ENCODE results near the gene AUTS2.
A peak's percentile ranks its signal among the peaks of the same experiment; 100 is the strongest.

AUTS2 gene

GRCh38 chr7:69714886-69715576, 116.8 kb downstream of the AUTS2 start:
- DNase-seq (ENCODE audit: insufficient read length, low spot score) = no peak
- TF ChIP-seq PAX5 (IDR thresholded peaks at IDR 0.05; ENCODE audit: insufficient read depth, low read length, severe bottlenecking) = no peak
- no peak for FAIRE-seq

- DNase-seq (ENCODE audit: insufficient read length, low spot score) (no peak), FAIRE-seq (peak; percentile 40)
- TF ChIP-seq POU2F2 (IDR thresholded peaks at IDR 0.05; ENCODE audit: low read depth, low read length) (no peak), TAF1 (IDR thresholded peaks at IDR 0.05; ENCODE audit: low read depth, low read length) (no peak), POLR2A (IDR thresholded peaks at IDR 0.05; ENCODE audit: low read depth, low read length) (no peak), POLR2AphosphoS5 (IDR thresholded peaks at IDR 0.05; ENCODE audit: low read depth, low read length) (no peak), PAX5 (IDR thresholded peaks at IDR 0.05; ENCODE audit: insufficient read depth, low read length, severe bottlenecking) (no peak), SPI1 (IDR thresholded peaks at IDR 0.05; ENCODE audit: low read depth, low read length) (no peak)
These were observed 118.9 kb downstream of the AUTS2 start for GRCh38 chr7:69717221-69717620.

- FAIRE-seq (no peak), DNase-seq (ENCODE audit: insufficient read length, low spot score) (no peak)
- TF ChIP-seq POU2F2 (IDR thresholded peaks at IDR 0.05; ENCODE audit: low read depth, low read length) = no peak
- TF ChIP-seq POLR2AphosphoS5 (IDR thresholded peaks at IDR 0.05; ENCODE audit: low read depth, low read length) = no peak
- TF ChIP-seq TAF1 (IDR thresholded peaks at IDR 0.05; ENCODE audit: low read depth, low read length) = no peak
- TF ChIP-seq SPI1 (IDR thresholded peaks at IDR 0.05; ENCODE audit: low read depth, low read length) = no peak
- TF ChIP-seq PAX5 (IDR thresholded peaks at IDR 0.05; ENCODE audit: insufficient read depth, low read length, severe bottlenecking) = no peak
- no peak for TF ChIP-seq POLR2A (IDR thresholded peaks at IDR 0.05; ENCODE audit: low read depth, low read length)
These were observed 121.4 kb downstream of the AUTS2 start for GRCh38 chr7:69719717-69720116.

DNA sequence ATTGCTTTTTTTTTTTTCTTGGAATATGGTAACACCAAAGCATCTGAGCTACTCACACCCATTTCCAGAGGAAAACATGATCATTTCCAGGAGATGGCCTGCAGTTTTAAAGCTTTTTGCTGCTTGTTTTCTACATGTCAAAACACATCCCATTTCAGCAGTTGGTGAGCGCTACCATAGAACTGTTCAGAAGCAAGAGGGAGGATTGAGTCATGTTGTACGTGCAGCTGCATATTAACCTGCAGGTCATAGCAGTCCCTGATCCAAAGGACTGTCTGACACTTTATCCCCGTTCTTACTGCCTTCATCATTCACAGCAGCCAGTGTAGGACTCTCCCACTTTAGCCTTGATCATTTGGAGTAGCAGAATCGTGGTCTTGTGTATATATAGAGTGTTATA, 124.6 kb downstream of the AUTS2 start:
- TF ChIP-seq SPI1 (IDR thresholded peaks at IDR 0.05; ENCODE audit: low read depth, low read length) (no peak), POU2F2 (IDR thresholded peaks at IDR 0.05; ENCODE audit: low read depth, low read length) (no peak), POLR2AphosphoS5 (IDR thresholded peaks at IDR 0.05; ENCODE audit: low read depth, low read length) (no peak), TAF1 (IDR thresholded peaks at IDR 0.05; ENCODE audit: low read depth, low read length) (no peak), POLR2A (IDR thresholded peaks at IDR 0.05; ENCODE audit: low read depth, low read length) (no peak), PAX5 (IDR thresholded peaks at IDR 0.05; ENCODE audit: insufficient read depth, low read length, severe bottlenecking) (no peak)
- DNase-seq (ENCODE audit: insufficient read length, low spot score) (no peak), FAIRE-seq (no peak)

DNA sequence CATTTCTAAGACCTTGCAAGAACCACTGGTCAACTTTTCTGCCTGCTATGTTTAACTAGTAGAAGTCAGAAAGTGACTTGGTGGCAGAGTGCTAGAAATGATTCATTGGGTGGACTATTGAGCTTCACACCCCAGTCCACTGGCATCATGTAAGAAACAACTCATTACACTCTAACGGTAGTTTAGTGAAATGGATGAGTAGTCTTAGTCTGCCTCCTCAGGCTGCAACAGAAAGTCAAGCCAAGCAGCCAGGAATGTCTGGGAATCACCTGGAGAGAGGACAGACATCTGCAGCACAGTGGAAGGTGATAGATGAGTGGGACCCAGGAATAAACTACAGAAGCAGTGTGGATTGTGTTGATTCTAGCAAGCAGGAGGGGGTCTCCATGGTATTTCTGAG, 125.4 kb downstream of the AUTS2 start:
- FAIRE-seq (no peak), DNase-seq (ENCODE audit: insufficient read length, low spot score) (no peak)
- TF ChIP-seq POLR2A (IDR thresholded peaks at IDR 0.05; ENCODE audit: low read depth, low read length) = no peak
- TF ChIP-seq PAX5 (IDR thresholded peaks at IDR 0.05; ENCODE audit: insufficient read depth, low read length, severe bottlenecking) = no peak

DNA sequence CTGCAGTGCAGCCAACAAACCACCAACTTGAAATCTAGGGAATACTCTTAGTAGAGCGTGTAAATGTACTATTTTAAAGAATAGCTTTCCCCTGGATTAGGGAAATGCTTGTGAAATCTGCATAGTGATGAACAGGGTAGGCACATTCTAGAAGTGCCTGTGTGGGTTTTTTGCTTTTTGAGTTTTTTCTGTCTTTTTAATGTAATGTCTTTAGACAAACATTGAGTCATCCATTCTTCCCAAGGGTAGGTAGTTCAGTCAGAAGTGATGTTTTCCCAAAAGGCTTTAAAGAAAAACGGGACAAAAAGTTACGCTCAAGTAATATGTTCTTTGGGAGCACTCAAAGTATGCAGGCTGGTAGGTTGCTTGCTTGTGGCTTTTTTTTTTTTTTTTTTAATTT, 130.0 kb downstream of the AUTS2 start:
- DNase-seq (ENCODE audit: insufficient read length, low spot score) (no peak), FAIRE-seq (no peak)
- TF ChIP-seq POLR2A (IDR thresholded peaks at IDR 0.05; ENCODE audit: low read depth, low read length) (no peak), SPI1 (IDR thresholded peaks at IDR 0.05; ENCODE audit: low read depth, low read length) (no peak), POLR2AphosphoS5 (IDR thresholded peaks at IDR 0.05; ENCODE audit: low read depth, low read length) (no peak), POU2F2 (IDR thresholded peaks at IDR 0.05; ENCODE audit: low read depth, low read length) (no peak), PAX5 (IDR thresholded peaks at IDR 0.05; ENCODE audit: insufficient read depth, low read length, severe bottlenecking) (no peak), TAF1 (IDR thresholded peaks at IDR 0.05; ENCODE audit: low read depth, low read length) (no peak)

DNA sequence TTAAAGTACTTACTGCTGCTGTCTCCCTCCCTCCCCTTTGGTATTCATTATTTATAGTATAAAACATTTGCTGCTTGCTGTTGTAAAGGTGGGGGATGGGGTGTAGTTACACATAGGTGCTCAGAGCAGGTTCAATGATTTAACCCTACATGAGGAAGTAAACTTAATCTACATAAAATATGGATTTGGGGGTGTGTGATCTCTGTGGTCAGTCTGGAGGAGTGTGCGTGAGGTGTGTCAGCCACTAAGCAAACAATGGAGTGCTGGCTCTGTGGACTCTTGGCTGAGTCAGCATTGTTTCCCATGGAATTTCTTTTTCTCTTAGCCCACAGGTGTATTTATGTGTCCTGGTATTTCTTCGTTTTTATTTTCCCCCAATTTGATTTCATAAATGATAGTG, 133.9 kb downstream of the AUTS2 start:
- DNase-seq (ENCODE audit: insufficient read length, low spot score) (no peak), FAIRE-seq (no peak)
- TF ChIP-seq POLR2AphosphoS5 (IDR thresholded peaks at IDR 0.05; ENCODE audit: low read depth, low read length) (no peak), POLR2A (IDR thresholded peaks at IDR 0.05; ENCODE audit: low read depth, low read length) (no peak), PAX5 (IDR thresholded peaks at IDR 0.05; ENCODE audit: insufficient read depth, low read length, severe bottlenecking) (no peak), POU2F2 (IDR thresholded peaks at IDR 0.05; ENCODE audit: low read depth, low read length) (no peak), SPI1 (IDR thresholded peaks at IDR 0.05; ENCODE audit: low read depth, low read length) (no peak), TAF1 (IDR thresholded peaks at IDR 0.05; ENCODE audit: low read depth, low read length) (no peak)

- no peak for DNase-seq (ENCODE audit: insufficient read length, low spot score)
- no peak for FAIRE-seq
- TF ChIP-seq POLR2A (IDR thresholded peaks at IDR 0.05; ENCODE audit: low read depth, low read length) (no peak), POLR2AphosphoS5 (IDR thresholded peaks at IDR 0.05; ENCODE audit: low read depth, low read length) (no peak)
These were observed 137.3 kb downstream of the AUTS2 start for GRCh38 chr7:69735582-69735981.

GRCh38 chr7:69736126-69736810, 138.0 kb downstream of the AUTS2 start:
- TF ChIP-seq TAF1 (IDR thresholded peaks at IDR 0.05; ENCODE audit: low read depth, low read length) (no peak), POLR2A (IDR thresholded peaks at IDR 0.05; ENCODE audit: low read depth, low read length) (no peak), PAX5 (IDR thresholded peaks at IDR 0.05; ENCODE audit: insufficient read depth, low read length, severe bottlenecking) (no peak), POU2F2 (IDR thresholded peaks at IDR 0.05; ENCODE audit: low read depth, low read length) (no peak), SPI1 (IDR thresholded peaks at IDR 0.05; ENCODE audit: low read depth, low read length) (no peak), POLR2AphosphoS5 (IDR thresholded peaks at IDR 0.05; ENCODE audit: low read depth, low read length) (no peak)
- DNase-seq (ENCODE audit: insufficient read length, low spot score) (no peak), FAIRE-seq (no peak)

DNA sequence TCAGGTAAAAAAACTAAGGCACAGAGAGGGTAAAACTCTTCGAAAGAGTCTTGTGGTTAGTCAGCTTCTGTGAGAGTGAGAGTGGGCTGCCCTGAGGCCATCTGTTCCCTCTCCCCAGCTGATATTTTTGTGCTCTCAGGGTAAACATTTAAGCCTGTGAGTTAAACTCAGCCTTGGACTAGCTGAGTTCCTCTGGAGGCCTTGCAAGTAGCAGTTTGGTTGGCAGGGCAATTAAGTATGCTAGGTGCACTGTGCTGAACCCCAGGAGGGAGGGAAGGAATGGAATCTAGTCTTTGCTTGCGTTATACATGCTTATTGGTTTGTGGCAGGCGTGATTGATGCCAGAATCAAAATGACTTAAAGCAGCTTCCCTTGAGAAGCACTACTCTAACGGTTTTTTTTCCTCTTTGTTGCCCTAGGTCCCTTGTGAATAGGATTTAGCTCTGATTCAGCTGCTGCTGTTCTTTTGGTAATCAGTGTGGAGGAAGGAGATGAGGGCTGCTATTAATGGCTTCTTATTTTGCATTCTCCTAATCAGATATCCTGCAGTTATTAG, 140.2 kb downstream of the AUTS2 start:
- FAIRE-seq (peak; percentile 98), DNase-seq (ENCODE audit: insufficient read length, low spot score) (no peak)
- TF ChIP-seq POLR2AphosphoS5 (IDR thresholded peaks at IDR 0.05; ENCODE audit: low read depth, low read length) (no peak), SPI1 (IDR thresholded peaks at IDR 0.05; ENCODE audit: low read depth, low read length) (0 out of 2 replicates have a peak, but pooled peaks have one; percentile 22), POLR2A (IDR thresholded peaks at IDR 0.05; ENCODE audit: low read depth, low read length) (no peak), POU2F2 (IDR thresholded peaks at IDR 0.05; ENCODE audit: low read depth, low read length) (peak; percentile 58)

All from GM12891 (cell line).